ENCODE measurements around the gene GIPC1.
A peak's percentile ranks its signal among the peaks of the same experiment; 100 is the strongest.
"Not testable (repeated sequence)": the region's sequence is repeated elsewhere in the genome, so short reads cannot be mapped to it uniquely, and the experiment has no call there.

The GIPC1 gene

GRCh38 chr19:14510311-14511228 is 14.6 kb upstream of the GIPC1 start:
- TF ChIP-seq CTCF (IDR thresholded peaks at IDR 0.05): no peak
- TF ChIP-seq ZFX (IDR thresholded peaks at IDR 0.05; ENCODE audit: borderline replicate concordance): no peak
- no peak overlapping the region for H3K27ac ChIP-seq

GRCh38 chr19:14507704-14508542 is 12.0 kb upstream of the GIPC1 start:
- H3K27ac ChIP-seq: no peak overlapping the region

GRCh38 chr19:14505488-14506239 is 9.7 kb upstream of the GIPC1 start:
- no peak overlapping the region for H3K27ac ChIP-seq
- TF ChIP-seq CTCF (IDR thresholded peaks at IDR 0.05) (peak; percentile 92), ZFX (IDR thresholded peaks at IDR 0.05; ENCODE audit: borderline replicate concordance) (no peak)

More at GRCh38 chr19:14507704-14508542, 12.0 kb upstream of the GIPC1 start:
- TF ChIP-seq ZFX (IDR thresholded peaks at IDR 0.05; ENCODE audit: borderline replicate concordance): no peak
- TF ChIP-seq CTCF (IDR thresholded peaks at IDR 0.05): no peak

GRCh38 chr19:14504575-14504974 is 8.6 kb upstream of the GIPC1 start:
- not testable (repeated sequence) for H3K27ac ChIP-seq

- H3K27ac ChIP-seq: no peak overlapping the region
- no peak for TF ChIP-seq ZFX (IDR thresholded peaks at IDR 0.05; ENCODE audit: borderline replicate concordance)
- no peak for TF ChIP-seq CTCF (IDR thresholded peaks at IDR 0.05)
Measured at GRCh38 chr19:14503285-14503684, 7.4 kb upstream of the GIPC1 start.

GRCh38 chr19:14502334-14503092 is 6.6 kb upstream of the GIPC1 start:
- no peak for TF ChIP-seq ZFX (IDR thresholded peaks at IDR 0.05; ENCODE audit: borderline replicate concordance)
- TF ChIP-seq CTCF (IDR thresholded peaks at IDR 0.05): no peak
- H3K27ac ChIP-seq: no peak overlapping the region

Measured in 22Rv1 (cell line).